GM23338 (cell line): ENCODE results near the gene SLC9A9.

ENCODE experiments used
- CREB1 ChIP-seq: fragments of 250-450 bp; sonication (Bioruptor Pico); IDR thresholded peaks from 2 replicates; pipeline ENCODE4 v1.5.0; 2020; ENCODE audit warnings: low read depth, mild to moderate bottlenecking, moderate library complexity
- EZH2 ChIP-seq: fragments of 200-600 bp; sonication (generic); IDR thresholded peaks from one replicate; pipeline ENCODE4 v1.8.0; 2017; ENCODE audit warnings: antibody characterized with exemption, mild to moderate bottlenecking, low read depth; ENCODE audit not compliant: unreplicated experiment
- EZH2phosphoT487 ChIP-seq: fragments of 200-600 bp; sonication (generic); IDR thresholded peaks from one replicate; pipeline ENCODE4 v1.8.1; 2018; ENCODE audit warnings: antibody characterized with exemption; ENCODE audit not compliant: unreplicated experiment
- TF ChIP-seq, protein P1 (sequence below), 2 experiments: fragments of 200-600 bp in 1 of 2; sonication (generic) in 1 of 2; conservative IDR thresholded peaks; 2 replicates each; pipeline versions ENCODE4 v1.5.1 to v1.6.1; 2016 to 2017; ENCODE audit warnings: antibody characterized with exemption in 2 of 2, low read depth in 2 of 2, mild to moderate bottlenecking in 2 of 2, moderate library complexity in 1 of 2
- TF ChIP-seq, protein P2 (sequence below): IDR thresholded peaks from one replicate; pipeline ENCODE4 v1.6.1; 2018; ENCODE audit warnings: antibody characterized with exemption; ENCODE audit not compliant: unreplicated experiment

DNA sequence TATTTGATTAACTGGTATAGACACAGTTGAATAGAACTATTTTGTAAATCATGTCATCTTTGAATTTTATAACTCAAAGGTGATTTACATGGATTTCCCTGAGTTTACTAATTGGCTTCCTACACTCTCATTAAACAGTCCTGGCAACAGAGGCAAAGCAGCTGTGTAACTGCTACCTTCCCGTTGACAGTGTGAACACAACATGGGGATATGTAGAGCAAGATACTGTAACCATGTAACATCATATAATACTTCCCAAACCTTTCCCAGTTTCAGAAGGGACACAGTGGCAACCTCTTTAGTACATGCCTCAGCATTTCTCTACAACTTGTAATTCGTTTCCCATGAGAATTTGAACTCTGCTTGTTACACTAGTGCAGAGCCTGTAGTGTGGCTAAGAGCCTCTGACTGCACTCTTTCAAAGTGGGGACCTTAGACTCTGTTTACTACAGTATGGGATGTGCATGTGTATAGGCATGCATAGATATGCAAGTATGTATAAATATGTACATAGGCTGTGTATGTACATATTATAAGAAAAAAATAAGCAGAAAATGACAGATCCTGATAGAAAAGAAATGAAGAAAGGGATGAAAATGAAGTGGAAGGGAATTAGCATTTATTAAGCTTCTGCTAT is 299.3 kb downstream of the SLC9A9 start:
- TF ChIP-seq EZH2phosphoT487 (no peak), EZH2 (no peak), CREB1 (CRISPR knock-in tag) (no peak)
- TF ChIP-seq, protein P1, sequence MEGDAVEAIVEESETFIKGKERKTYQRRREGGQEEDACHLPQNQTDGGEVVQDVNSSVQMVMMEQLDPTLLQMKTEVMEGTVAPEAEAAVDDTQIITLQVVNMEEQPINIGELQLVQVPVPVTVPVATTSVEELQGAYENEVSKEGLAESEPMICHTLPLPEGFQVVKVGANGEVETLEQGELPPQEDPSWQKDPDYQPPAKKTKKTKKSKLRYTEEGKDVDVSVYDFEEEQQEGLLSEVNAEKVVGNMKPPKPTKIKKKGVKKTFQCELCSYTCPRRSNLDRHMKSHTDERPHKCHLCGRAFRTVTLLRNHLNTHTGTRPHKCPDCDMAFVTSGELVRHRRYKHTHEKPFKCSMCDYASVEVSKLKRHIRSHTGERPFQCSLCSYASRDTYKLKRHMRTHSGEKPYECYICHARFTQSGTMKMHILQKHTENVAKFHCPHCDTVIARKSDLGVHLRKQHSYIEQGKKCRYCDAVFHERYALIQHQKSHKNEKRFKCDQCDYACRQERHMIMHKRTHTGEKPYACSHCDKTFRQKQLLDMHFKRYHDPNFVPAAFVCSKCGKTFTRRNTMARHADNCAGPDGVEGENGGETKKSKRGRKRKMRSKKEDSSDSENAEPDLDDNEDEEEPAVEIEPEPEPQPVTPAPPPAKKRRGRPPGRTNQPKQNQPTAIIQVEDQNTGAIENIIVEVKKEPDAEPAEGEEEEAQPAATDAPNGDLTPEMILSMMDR (conservative IDR thresholded peaks at IDR 0.05; ENCODE audit: low read depth in 2 of 2): no peak
- TF ChIP-seq, protein P2, sequence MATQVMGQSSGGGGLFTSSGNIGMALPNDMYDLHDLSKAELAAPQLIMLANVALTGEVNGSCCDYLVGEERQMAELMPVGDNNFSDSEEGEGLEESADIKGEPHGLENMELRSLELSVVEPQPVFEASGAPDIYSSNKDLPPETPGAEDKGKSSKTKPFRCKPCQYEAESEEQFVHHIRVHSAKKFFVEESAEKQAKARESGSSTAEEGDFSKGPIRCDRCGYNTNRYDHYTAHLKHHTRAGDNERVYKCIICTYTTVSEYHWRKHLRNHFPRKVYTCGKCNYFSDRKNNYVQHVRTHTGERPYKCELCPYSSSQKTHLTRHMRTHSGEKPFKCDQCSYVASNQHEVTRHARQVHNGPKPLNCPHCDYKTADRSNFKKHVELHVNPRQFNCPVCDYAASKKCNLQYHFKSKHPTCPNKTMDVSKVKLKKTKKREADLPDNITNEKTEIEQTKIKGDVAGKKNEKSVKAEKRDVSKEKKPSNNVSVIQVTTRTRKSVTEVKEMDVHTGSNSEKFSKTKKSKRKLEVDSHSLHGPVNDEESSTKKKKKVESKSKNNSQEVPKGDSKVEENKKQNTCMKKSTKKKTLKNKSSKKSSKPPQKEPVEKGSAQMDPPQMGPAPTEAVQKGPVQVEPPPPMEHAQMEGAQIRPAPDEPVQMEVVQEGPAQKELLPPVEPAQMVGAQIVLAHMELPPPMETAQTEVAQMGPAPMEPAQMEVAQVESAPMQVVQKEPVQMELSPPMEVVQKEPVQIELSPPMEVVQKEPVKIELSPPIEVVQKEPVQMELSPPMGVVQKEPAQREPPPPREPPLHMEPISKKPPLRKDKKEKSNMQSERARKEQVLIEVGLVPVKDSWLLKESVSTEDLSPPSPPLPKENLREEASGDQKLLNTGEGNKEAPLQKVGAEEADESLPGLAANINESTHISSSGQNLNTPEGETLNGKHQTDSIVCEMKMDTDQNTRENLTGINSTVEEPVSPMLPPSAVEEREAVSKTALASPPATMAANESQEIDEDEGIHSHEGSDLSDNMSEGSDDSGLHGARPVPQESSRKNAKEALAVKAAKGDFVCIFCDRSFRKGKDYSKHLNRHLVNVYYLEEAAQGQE: no peak
